ENCODE results near the gene CALML3.

DNA sequence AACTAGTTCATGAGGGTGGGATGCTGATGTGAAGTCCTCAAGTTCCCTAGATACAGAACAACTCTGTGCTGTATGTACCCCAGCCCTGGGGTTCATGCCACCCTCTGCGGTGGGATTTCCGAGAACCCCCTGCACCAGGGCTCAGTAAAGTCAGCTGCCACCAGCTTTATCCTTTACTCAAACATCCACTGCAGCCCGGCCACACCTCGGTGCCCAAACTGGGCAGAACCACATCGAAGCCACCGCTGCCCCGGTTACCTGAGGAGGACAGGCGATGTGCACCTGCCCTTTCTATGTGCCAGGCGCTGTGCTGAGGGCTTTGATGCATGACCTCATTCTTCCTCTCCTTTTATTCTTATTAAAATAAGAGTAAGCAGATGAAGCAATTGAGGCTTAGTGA is 15.5 kb upstream of the CALML3 start:
- no peak for TF ChIP-seq EZH2 (IDR thresholded peaks at IDR 0.05; ENCODE audit: low read depth)
- TF ChIP-seq, protein P1, sequence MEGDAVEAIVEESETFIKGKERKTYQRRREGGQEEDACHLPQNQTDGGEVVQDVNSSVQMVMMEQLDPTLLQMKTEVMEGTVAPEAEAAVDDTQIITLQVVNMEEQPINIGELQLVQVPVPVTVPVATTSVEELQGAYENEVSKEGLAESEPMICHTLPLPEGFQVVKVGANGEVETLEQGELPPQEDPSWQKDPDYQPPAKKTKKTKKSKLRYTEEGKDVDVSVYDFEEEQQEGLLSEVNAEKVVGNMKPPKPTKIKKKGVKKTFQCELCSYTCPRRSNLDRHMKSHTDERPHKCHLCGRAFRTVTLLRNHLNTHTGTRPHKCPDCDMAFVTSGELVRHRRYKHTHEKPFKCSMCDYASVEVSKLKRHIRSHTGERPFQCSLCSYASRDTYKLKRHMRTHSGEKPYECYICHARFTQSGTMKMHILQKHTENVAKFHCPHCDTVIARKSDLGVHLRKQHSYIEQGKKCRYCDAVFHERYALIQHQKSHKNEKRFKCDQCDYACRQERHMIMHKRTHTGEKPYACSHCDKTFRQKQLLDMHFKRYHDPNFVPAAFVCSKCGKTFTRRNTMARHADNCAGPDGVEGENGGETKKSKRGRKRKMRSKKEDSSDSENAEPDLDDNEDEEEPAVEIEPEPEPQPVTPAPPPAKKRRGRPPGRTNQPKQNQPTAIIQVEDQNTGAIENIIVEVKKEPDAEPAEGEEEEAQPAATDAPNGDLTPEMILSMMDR (conservative IDR thresholded peaks at IDR 0.05), result no peak
